Choroid plexus epithelial cell (primary cell): ENCODE measurements around the gene PAX5.

Experiments used
- DNase-seq: peaks from one replicate; pipeline ENCODE4 v3.0.0-alpha.2; 2010; ENCODE audit warnings: low read depth
- H3K4me3 ChIP-seq: 2 replicates; pipeline ENCODE4 v1.5.1; 2011; ENCODE audit warnings: low read depth, mild to moderate bottlenecking, control low read depth, low read length, moderate library complexity
- TF ChIP-seq, protein P1 (sequence below): conservative IDR thresholded peaks from 2 replicates; pipeline ENCODE4 v1.5.1; 2011; ENCODE audit warnings: low read depth, mild to moderate bottlenecking, control low read depth, inconsistent platforms, low read length, moderate library complexity

Gene PAX5

DNA sequence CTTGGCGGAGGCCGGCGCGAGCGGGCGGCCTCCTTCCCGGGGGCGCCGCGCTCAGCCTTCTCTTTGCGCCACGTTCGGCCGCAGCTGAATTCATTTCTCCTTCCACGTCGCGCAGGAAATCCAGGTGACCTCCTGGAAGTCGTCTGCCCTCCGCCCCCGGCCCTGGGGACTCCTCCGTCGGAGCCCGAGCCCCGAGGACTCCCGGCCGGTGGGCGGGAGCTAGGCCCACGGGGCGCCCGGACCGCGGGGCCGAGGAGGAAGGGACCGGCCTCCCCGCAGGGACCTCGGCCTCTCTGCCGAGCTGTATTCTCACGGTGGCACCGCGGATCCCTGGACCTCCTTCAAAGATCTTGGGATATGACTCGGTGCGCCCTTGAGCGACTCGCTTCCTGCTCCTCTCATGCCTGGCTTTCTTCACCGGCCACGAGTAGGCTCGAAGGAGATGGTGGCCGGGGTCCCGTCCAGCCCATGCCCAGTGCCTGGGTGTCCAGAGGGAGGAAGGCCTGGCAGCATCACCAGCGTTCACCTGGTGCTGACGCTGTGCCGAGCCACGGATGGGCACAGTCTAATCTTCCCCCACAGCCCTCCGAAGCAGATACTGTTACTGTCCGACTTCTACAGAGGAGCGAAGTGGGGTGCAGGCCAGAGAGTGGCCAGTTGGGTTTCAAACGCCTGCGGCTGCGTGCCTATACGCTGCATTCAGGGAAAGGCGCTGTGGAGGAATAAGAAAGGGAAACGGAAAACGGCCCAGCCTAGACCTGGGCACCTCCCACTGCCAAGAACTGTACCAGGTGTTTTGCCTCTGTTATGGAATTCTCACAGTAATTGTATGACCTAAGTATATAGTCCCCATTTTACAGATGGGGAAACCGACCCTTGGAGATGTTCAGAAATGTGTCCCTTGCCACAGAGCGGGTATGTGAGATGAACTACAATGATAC is 47.3 kb downstream of the PAX5 start:
- DNase-seq, result no peak
- TF ChIP-seq, protein P1, sequence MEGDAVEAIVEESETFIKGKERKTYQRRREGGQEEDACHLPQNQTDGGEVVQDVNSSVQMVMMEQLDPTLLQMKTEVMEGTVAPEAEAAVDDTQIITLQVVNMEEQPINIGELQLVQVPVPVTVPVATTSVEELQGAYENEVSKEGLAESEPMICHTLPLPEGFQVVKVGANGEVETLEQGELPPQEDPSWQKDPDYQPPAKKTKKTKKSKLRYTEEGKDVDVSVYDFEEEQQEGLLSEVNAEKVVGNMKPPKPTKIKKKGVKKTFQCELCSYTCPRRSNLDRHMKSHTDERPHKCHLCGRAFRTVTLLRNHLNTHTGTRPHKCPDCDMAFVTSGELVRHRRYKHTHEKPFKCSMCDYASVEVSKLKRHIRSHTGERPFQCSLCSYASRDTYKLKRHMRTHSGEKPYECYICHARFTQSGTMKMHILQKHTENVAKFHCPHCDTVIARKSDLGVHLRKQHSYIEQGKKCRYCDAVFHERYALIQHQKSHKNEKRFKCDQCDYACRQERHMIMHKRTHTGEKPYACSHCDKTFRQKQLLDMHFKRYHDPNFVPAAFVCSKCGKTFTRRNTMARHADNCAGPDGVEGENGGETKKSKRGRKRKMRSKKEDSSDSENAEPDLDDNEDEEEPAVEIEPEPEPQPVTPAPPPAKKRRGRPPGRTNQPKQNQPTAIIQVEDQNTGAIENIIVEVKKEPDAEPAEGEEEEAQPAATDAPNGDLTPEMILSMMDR, result no peak
- no peak overlapping the region for H3K4me3 ChIP-seq

DNA sequence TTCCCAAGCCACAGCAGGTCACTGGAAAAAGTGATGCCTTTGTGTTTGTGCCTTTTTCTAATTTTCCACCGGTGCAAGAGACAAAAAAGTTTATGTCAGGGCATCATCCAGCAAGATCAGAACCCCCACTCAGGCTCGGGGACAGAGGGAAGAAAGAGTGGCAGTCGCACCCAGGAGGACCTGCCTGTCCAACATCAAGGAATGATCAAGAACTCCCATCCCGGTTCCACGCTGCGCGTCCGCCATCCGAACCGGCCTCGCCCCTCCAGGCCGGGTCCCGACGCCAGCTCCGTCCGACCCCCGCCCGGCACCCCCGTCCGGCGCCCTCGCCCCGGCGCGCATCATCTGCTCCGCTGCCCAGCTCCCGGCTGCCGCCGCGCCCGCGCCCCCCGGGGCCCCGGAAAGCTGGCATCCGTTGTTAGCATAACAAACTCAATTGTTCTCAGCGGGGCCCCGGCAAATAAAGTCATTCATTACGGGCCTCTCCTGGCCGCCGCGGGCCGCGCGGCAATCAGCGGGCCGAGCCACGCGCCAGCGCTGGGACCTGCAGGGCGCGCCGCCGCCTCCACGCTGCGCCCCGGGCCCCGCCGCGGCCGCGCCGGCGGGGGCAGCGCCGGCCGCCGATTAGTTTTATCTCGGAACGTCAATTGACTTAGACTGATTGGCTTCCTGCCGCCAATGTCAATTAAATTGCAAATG is 48.1 kb downstream of the PAX5 start:
- TF ChIP-seq, protein P1, result no peak
- DNase-seq, result no peak
- no peak overlapping the region for H3K4me3 ChIP-seq

DNA sequence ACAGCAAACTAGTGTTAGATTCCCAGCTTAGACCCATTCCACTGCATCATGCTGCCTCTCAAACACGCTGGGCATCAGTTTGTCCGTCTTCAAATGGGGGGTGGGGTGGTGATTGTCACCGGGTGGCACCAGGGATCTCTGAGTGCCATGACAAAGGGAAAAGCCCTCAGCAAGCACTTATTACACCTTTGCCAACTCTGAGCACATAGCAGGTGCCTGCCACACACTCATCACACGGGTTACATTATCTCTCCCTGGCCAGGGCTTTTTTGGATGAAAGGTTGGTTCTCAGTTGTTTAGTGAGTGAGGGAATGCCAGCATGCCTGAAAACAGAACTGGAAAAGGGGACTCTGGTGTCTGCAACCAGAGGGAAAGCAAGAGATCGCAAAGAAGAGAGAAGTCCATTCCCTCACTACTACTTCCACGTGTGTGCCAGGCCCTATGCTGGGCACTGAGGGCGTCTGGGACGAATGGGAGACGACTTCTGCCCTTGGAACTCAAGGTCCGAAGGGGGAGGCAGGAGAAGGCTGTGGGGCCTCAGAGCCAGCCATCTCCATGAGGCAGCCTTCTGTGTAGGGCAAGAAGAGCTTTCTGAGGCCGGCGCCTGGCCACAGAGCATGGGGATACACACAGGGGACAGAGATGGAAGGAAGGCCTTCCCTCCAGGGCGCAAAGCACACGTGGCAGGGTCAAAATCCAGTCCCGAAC is 48.9 kb downstream of the PAX5 start:
- TF ChIP-seq, protein P1, result no peak
- DNase-seq, result no peak
- no peak overlapping the region for H3K4me3 ChIP-seq

DNA sequence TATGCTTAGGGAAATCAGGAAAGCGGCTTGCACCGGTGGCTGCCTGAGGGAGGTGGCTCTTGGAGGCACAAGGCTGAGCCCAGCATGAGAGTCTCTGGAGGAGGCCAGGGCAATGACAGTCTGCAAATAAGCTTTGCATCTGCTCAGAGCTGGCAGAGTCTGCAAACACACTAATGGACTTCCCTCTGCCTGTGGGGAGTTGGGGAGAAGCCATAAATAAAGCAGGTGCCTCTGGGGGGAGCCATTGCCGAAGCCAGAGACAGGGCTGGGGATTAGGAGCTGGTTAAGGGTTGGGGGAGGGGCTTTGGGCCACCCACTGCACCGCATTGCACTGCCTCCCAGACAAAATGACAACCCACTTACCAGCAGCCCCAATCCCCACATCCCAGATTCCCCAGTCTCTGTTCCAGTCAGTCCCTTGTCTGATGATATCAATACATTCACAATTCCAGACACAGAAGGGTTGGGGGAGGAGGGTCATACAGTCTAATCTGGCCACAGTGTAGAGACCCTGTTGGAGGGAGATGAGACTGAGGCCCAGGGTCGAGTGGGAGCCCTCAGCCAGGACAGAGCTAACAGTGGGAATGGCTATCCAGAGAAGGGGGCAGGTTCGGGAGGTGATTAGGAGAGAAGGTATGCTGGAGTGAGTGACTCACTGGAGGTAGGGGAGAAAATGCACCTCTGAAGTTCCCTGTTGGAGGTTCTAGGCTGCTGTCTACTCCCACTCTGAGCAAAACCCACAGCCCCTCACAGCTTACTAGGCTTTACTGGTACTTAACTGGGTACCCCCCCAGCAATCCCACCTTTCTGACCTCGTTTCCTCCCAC is 53.7 kb downstream of the PAX5 start:
- H3K4me3 ChIP-seq, result no peak overlapping the region
- TF ChIP-seq, protein P1, result peak; percentile 20
- DNase-seq, result no peak

DNA sequence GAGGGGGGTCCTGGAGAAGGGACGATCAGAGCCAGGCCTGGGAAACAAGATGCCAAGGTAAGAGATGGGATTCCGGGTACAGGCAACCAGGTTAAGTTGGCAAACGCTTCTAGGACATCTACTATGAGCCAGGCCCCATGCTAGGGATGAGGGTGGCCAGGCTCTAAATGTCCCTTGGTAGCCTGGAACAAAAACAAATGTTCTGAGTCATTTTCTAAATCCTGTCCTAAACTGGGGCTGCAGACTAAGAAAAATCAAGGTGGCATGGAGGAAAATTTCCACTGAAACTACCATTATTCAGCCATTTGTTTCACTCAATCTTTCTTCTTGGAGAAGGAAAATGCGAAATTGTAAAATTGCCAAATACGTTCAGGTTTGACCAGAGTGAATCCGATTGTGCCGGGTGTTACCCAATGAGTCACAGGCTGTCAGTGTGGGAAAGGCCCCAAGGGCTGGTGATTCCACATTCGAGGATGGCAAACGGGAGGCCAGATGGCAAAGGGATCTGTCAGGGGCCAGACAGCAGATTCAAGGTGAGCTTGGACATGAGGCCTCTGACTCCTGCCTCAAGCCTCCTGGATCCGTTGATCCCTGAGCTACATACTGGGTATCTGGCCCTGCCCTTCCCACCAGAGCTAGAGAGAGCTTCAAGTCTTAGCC is 57.6 kb downstream of the PAX5 start:
- TF ChIP-seq, protein P1, result no peak
- no peak overlapping the region for H3K4me3 ChIP-seq
- no peak for DNase-seq

DNA sequence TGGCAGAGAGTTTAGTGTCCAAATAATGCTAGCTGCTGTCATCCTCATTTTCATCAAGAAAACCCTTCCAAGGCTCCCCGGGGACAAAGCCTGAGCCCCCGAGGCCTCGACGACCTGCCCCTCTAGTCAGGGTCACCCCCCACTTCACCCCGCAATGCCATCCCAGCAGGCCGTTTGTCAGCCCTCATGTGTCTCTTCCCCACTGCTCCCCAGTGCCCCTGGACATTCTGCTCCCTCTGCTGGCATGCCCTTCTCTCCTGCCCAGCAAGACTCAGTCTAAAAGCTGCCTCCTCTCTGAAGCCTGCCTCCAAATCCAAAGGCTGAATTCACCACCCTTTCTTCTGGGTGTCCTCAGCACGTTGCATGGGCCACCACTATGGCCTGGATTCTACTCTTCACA is 59.3 kb downstream of the PAX5 start:
- H3K4me3 ChIP-seq, result no peak overlapping the region
- TF ChIP-seq, protein P1, result peak; percentile 38
- no peak for DNase-seq
